Gastrocnemius medialis (tissue), 4 donors: ENCODE measurements around the gene LHX1.

Experiments
- CTCF ChIP-seq, 5 experiments: fragments of 450-650 bp in 3 of 5; fragments of 200-600 bp in 2 of 5; sonication (generic) in 2 of 5; IDR thresholded peaks in 4 of 5; conservative IDR thresholded peaks in 1 of 5; 1 replicate in 4 of 5; 2 replicates in 1 of 5; pipeline ENCODE4 v1.5.1; 2016 to 2019; ENCODE audit warnings: antibody characterized with exemption in 5 of 5, mild to moderate bottlenecking in 3 of 5, moderate library complexity in 3 of 5
- POLR2A ChIP-seq, 2 donors: fragments of 450-650 bp; IDR thresholded peaks; one replicate each; pipeline ENCODE4 v1.6.1; 2017; ENCODE audit warnings: antibody characterized with exemption in 2 of 2, mild to moderate bottlenecking in 2 of 2, moderate library complexity in 2 of 2

- no peak for TF ChIP-seq CTCF (IDR thresholded peaks at IDR 0.05 in 4 of 5, conservative IDR thresholded peaks at IDR 0.05 in 1 of 5)
- TF ChIP-seq POLR2A (IDR thresholded peaks at IDR 0.05) = no peak
Measured at GRCh38 chr17:36993227-36993626, 56.0 kb downstream of the LHX1 start.
